Upper lobe of right lung (tissue), 1 donor: ENCODE data around the gene CCDC187. TPM values are rescaled to one million over a fixed set of nuclear protein-coding genes. Genes with fewer than 3 reads are reported as not detected.

ENCODE experiments used
- ATAC-seq: fragments of 200-7000 bp; cut with Tn5 transposase; one replicate; pipeline ENCODE4 v1.9.1; 2020; ENCODE audit warnings: mild to moderate bottlenecking, moderate library complexity
- DNase-seq: peaks from one replicate; pipeline ENCODE4 v3.0.0-alpha.2; 2020
- H3K27ac ChIP-seq: fragments of 200-600 bp; one replicate; pipeline ENCODE4 v1.8.0; 2022
- H3K27me3 ChIP-seq: fragments of 200-600 bp; one replicate; pipeline ENCODE4 v1.8.0; 2022; ENCODE audit warnings: mild to moderate bottlenecking
- H3K36me3 ChIP-seq: fragments of 200-600 bp; one replicate; pipeline ENCODE4 v1.8.0; 2022
- H3K4me1 ChIP-seq: fragments of 200-600 bp; one replicate; pipeline ENCODE4 v1.8.0; 2022
- H3K4me3 ChIP-seq: fragments of 200-600 bp; one replicate; pipeline ENCODE4 v1.8.0; 2022; ENCODE audit warnings: mild to moderate bottlenecking
- H3K9me3 ChIP-seq: fragments of 200-600 bp; one replicate; pipeline ENCODE4 v1.8.0; 2022
- CTCF ChIP-seq: fragments of 200-600 bp; IDR thresholded peaks from one replicate; pipeline ENCODE4 v1.8.0; 2022; ENCODE audit warnings: antibody characterized with exemption
- intact Hi-C: fragments of 100-400 bp; cut with DNase I; formaldehyde crosslinking; loops from one replicate; pipeline ENCODE4 v1.11.0; 2022
- total RNA-seq: library from RNA; stranded (reverse); fragmentation: NEBNext Ultra II Directional; extraction: Animal tissue kit (Norgen Biotek cat#: 25700); gene quantifications from one replicate; pipeline ENCODE4 v1.2.1, GENCODE V29; 2021
- donor health status: DM: no; HTN: yes; CAD: no; lungs with severe emphysema.

The CCDC187 gene
- total RNA-seq, 1 donor from 2014 or later: 0.09 TPM

DNA sequence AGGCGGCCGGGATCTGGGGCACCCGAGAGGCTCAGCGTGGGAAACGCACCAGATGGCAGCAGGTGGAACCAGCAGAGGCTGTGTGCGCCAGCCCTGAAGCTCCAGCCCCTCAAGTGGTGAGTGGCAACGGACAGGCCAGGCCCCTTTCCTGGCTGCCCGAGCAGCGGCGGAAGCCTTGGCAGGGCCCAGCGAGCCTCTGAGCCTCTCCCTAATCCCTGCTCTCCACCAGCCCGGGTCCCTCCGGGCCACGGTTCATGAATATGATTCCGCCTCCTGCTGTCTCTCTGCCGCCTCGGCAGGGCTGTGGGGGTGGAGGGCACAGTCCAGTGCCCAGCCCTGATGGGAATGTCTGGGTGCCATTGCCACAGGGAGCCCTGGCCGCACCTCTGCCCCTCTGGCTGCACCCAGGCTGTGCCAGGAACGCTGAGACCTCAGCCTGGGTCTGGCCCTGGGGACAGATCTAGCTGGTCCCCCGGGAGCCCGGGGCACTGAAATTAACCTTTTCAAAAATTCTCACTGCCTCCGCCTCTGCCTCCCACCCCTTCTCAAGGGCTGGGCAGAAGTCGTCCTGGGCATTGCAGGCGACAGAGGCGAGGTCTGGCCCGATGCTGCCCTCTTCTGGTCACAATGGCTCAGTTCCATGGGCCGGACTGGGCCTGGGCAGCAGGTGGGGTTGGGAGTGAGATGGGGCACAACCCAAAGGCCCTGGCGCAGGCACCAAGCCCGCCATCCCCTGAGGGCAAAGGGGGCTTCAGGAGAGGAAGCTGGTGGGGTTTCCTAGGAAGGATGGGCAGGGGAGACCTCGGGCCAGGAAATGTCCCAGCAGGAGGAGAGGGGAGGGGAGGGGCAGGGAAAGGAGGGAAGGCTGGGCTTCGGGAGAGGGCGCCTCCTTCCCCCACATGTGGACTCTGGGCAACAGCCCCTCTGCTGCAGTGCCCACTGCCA lies 20.3 kb downstream of the CCDC187 start:
- H3K4me3 ChIP-seq: peak overlapping the region; percentile 22
- peaks cover 21% of the 10 kb centered on the region for H3K27me3 ChIP-seq
- H3K27ac ChIP-seq: no peak overlapping the region
- intact Hi-C loops: loop anchor here (10.0 kb wide), 1 partner anchor 109 kb away; no protein-coding TSS in a partner anchor
- peak; percentile 83 for DNase-seq
- H3K36me3 ChIP-seq: no peaks in the 10 kb centered on the region
- peak; percentile 92 for ATAC-seq
- H3K9me3 ChIP-seq: no peaks in the 10 kb centered on the region
- peaks cover 4% of the 10 kb centered on the region for H3K4me1 ChIP-seq
- peak; percentile 82 for TF ChIP-seq CTCF

DNA sequence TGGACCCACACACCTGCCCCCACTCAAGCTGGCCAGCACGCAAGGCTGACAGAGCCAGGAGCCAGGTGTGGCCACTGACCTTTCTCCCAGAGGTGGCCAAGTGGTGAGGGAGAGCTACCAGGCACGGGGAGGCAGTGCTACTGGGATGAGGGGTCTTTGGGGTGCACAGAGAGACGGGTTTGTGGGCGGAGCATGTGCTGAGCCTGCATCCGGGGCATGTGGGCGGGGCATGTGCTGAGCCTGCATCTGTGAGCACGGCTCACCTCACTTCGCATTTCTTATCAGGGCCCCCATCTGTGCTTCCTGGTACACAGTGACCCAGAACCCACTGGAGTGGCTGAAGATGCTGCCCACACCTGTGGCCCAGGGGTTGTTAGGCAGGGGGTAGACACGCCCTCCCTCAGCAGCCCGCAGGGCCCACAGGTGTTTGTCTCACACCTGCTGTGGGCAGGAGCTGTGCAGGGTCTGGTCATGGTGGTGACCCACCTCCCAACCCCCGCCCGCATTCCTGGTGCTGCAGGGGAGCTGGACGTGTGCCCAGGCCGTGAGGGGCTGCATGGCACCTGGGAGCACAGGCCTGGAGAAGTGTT lies 21.5 kb downstream of the CCDC187 start:
- Histone ChIP-seq H3K4me3 (no peak overlapping the region), H3K4me1 (peaks cover 4% of the 10 kb centered on the region), H3K27me3 (peaks cover 27% of the 10 kb centered on the region), H3K36me3 (no peaks in the 10 kb centered on the region), H3K27ac (no peak overlapping the region), H3K9me3 (no peaks in the 10 kb centered on the region)
- no peak for DNase-seq
- intact Hi-C loops: loop anchor here (10.0 kb wide), 1 partner anchor 108 kb away; no protein-coding TSS in a partner anchor
- ATAC-seq: no peak
- no peak for TF ChIP-seq CTCF

- no peak for ATAC-seq
- Histone ChIP-seq H3K4me3 (no peak overlapping the region), H3K27me3 (peaks cover 30% of the 10 kb centered on the region), H3K36me3 (no peaks in the 10 kb centered on the region), H3K4me1 (peaks cover 4% of the 10 kb centered on the region), H3K27ac (no peak overlapping the region), H3K9me3 (no peaks in the 10 kb centered on the region)
- TF ChIP-seq CTCF: no peak
- intact Hi-C loops: loop anchor here (10.0 kb wide), 1 partner anchor 107 kb away; no protein-coding TSS in a partner anchor
- no peak for DNase-seq
Observed at GRCh38 chr9:136281421-136282271, 22.2 kb downstream of the CCDC187 start.

GRCh38 chr9:136280535-136281315 lies 23.2 kb downstream of the CCDC187 start:
- TF ChIP-seq CTCF: no peak
- Histone ChIP-seq H3K4me3 (no peak overlapping the region), H3K27ac (no peak overlapping the region), H3K4me1 (peaks cover 4% of the 10 kb centered on the region), H3K36me3 (no peaks in the 10 kb centered on the region), H3K9me3 (no peaks in the 10 kb centered on the region), H3K27me3 (peaks cover 33% of the 10 kb centered on the region)
- no peak for DNase-seq
- intact Hi-C loops: loop anchor here (10.0 kb wide), 1 partner anchor 106 kb away; no protein-coding TSS in a partner anchor
- ATAC-seq: no peak

GRCh38 chr9:136279471-136279870 lies 24.4 kb downstream of the CCDC187 start:
- Histone ChIP-seq H3K4me1 (peaks cover 4% of the 10 kb centered on the region), H3K27ac (no peak overlapping the region), H3K9me3 (no peaks in the 10 kb centered on the region), H3K4me3 (no peak overlapping the region), H3K36me3 (no peaks in the 10 kb centered on the region), H3K27me3 (peaks cover 38% of the 10 kb centered on the region)
- ATAC-seq: no peak
- DNase-seq: no peak
- no peak for TF ChIP-seq CTCF
- intact Hi-C loops: no loop called here
